Fibroblast of villous mesenchyme (primary cell): ENCODE results near the gene CREB5. TPM values are rescaled to one million over a fixed set of nuclear protein-coding genes. Genes with fewer than 3 reads are reported as not detected.

Source experiments
- DNase-seq: peaks from one replicate; pipeline ENCODE4 v3.0.0-alpha.2; 2010; ENCODE audit warnings: low read depth
- H3K4me3 ChIP-seq: 2 replicates; pipeline ENCODE4 v1.5.1; 2011; ENCODE audit warnings: low read depth, mild to moderate bottlenecking, low read length
- total RNA-seq: library from RNA; depleted of rRNA; stranded (reverse); fragments of >200 nt; gene quantifications from 2 replicates; pipeline ENCODE4 v1.2.3, GENCODE V29; 2012
- TF ChIP-seq, protein P1 (sequence below): IDR thresholded peaks from 2 replicates; pipeline ENCODE4 v1.5.1; 2012; ENCODE audit warnings: low read depth, mild to moderate bottlenecking, low read length; ENCODE audit not compliant: insufficient read depth

CREB5 gene
- total RNA-seq, 1 donor, result 6.0 TPM

GRCh38 chr7:28703037-28703765 lies 290.9 kb downstream of the CREB5 start:
- TF ChIP-seq, protein P1, sequence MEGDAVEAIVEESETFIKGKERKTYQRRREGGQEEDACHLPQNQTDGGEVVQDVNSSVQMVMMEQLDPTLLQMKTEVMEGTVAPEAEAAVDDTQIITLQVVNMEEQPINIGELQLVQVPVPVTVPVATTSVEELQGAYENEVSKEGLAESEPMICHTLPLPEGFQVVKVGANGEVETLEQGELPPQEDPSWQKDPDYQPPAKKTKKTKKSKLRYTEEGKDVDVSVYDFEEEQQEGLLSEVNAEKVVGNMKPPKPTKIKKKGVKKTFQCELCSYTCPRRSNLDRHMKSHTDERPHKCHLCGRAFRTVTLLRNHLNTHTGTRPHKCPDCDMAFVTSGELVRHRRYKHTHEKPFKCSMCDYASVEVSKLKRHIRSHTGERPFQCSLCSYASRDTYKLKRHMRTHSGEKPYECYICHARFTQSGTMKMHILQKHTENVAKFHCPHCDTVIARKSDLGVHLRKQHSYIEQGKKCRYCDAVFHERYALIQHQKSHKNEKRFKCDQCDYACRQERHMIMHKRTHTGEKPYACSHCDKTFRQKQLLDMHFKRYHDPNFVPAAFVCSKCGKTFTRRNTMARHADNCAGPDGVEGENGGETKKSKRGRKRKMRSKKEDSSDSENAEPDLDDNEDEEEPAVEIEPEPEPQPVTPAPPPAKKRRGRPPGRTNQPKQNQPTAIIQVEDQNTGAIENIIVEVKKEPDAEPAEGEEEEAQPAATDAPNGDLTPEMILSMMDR, result no peak
- DNase-seq, result no peak
- H3K4me3 ChIP-seq, result no peak overlapping the region

DNA sequence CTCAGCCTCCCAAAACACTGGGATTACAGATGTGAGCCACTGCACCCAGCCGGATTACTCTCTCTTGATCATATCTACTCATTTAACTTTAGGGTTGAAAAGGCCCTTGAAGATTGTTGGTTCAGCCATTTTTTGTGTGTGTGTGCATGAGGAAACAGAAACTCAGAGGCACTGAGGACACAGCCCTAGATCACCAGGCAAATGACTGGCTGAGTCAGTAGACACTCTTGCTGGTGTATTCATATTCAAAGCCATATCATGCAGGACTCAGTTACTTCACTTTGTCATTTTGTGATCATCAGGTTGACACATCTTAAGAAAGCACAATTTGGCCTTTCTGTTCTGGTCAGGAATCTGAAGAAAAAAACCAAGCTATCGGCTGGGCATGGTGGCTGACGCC lies 292.4 kb downstream of the CREB5 start:
- H3K4me3 ChIP-seq, result no peak overlapping the region
- TF ChIP-seq, protein P1, result no peak
- no peak for DNase-seq

- TF ChIP-seq, protein P1, result no peak
- no peak for DNase-seq
- H3K4me3 ChIP-seq, result no peak overlapping the region
Measured at GRCh38 chr7:28705350-28705749, 293.0 kb downstream of the CREB5 start.

GRCh38 chr7:28706584-28706983 lies 294.3 kb downstream of the CREB5 start:
- TF ChIP-seq, protein P1, result no peak
- DNase-seq, result no peak
- H3K4me3 ChIP-seq, result no peak overlapping the region

GRCh38 chr7:28707291-28707690 lies 295.0 kb downstream of the CREB5 start:
- no peak overlapping the region for H3K4me3 ChIP-seq
- TF ChIP-seq, protein P1, result no peak
- DNase-seq, result no peak

DNA sequence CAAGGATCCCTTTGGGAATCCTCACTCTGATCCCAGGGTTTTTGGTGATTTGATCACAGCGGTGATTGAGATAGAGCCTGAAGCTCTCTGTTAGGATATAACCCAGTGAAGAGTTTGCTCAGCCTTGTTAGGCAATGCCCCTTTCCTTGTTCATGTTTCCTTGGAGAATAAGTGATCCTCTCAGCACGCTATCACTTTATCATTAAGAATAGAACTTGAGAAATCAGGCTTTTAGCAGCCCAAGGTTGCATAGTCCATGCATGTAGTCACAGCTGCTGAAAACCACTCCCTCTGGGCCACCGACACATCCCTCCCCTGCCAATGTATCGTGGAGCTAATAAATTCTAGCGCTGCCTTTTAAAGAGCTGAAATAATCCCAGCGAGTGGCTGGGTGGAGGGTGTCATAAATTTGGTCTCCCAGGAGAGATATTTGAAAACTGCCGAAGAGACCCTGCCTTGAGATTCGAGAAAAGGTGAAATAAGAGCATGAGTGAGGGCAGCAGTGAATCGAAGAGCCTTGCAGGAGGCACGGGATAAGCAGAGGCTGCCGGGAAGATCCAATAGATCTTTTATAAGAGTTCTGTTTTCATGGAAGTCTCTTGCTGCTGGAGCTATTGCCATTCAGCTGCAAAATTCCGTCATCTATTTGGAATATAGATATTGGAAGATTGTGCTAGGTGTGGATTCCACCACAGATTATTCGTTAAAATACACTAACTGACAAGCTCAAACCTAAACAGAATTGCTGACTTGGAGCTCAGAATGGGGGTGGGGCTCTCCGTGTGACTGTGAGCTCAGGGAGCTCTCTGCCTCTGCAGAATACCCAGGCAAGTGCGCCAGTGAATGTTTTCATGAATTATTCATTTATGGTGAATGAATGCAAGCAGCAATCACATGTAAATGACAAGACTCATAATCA lies 296.0 kb downstream of the CREB5 start:
- TF ChIP-seq, protein P1, result no peak
- H3K4me3 ChIP-seq, result peak overlapping the region; percentile 43
- peak; percentile 74 for DNase-seq
